Measurements from ENCODE around the gene RXFP4. TPM values are rescaled to one million over a fixed set of nuclear protein-coding genes. Genes with fewer than 3 reads are reported as not detected.
A peak's percentile ranks its signal among the peaks of the same experiment; 100 is the strongest.

RXFP4 gene
- total RNA-seq, 1 experiment from 2014 or later: not detected

GRCh38 chr1:155946633-155947219 is 5.3 kb downstream of the RXFP4 start:
- no peak overlapping the region for H2AK5ac ChIP-seq (ENCODE audit: insufficient read length, low read length)
- H3K27me3 ChIP-seq (ENCODE audit: insufficient read depth, low read length): no peaks in the 10 kb centered on the region
- no peak for TF ChIP-seq CTCF (conservative IDR thresholded peaks at IDR 0.05)
- DNase-seq: no peak
- H3K79me2 ChIP-seq (ENCODE audit: insufficient read depth, low read length): no peaks in the 10 kb centered on the region
- peaks cover 16 to 25% of the 10 kb centered on the region in 2 experiments for H3K4me1 Mint-ChIP-seq
- H3T11ph ChIP-seq (ENCODE audit: low read length): no peak overlapping the region
- H3K27me3 Mint-ChIP-seq (ENCODE audit: low read depth): no peaks in the 10 kb centered on the region; the same call in 1 of the 2 replicates
- no peak overlapping the region for H3K4me2 ChIP-seq (ENCODE audit: insufficient read depth, insufficient read length, low read length)
- H3K23me2 ChIP-seq (ENCODE audit: insufficient read length, low read depth, low read length, poor library complexity, severe bottlenecking): no peaks in the 10 kb centered on the region
- H3K18ac ChIP-seq (ENCODE audit: insufficient read length, low read depth, low read length): no peak overlapping the region
- H3K79me1 ChIP-seq (ENCODE audit: insufficient read depth, low read depth, low read length, poor library complexity, severe bottlenecking): no peaks in the 10 kb centered on the region
- H2BK20ac ChIP-seq (ENCODE audit: low read depth, low read length, poor library complexity, severe bottlenecking): no peak overlapping the region
- no peak overlapping the region for H2BK5ac ChIP-seq (ENCODE audit: insufficient read length, low read length)
- H3K4me1 ChIP-seq (ENCODE audit: insufficient read depth, low read length): no peaks in the 10 kb centered on the region
- H2BK120ac ChIP-seq (ENCODE audit: low read depth, low read length, poor library complexity, severe bottlenecking): no peak overlapping the region
- H3K9me3 Mint-ChIP-seq: no peaks in the 10 kb centered on the region
- no peaks in the 10 kb centered on the region for H3K9me3 ChIP-seq (ENCODE audit: control insufficient read depth, low read depth, low read length)
- H3K23ac ChIP-seq (ENCODE audit: insufficient read length, low read depth, low read length): no peak overlapping the region
- H4K5ac ChIP-seq (ENCODE audit: insufficient read length, low read depth, low read length): no peak overlapping the region
- WGBS (ENCODE audit: extremely low coverage, insufficient read length, low lambda C conversion rate): no CpG with 5 or more reads among the region's 8 CpGs
- no peak overlapping the region; a peak in 1 of 5 replicates for H3K4me3 Mint-ChIP-seq
- H3K56ac ChIP-seq (ENCODE audit: insufficient read length, low read depth, low read length): no peak overlapping the region
- H3K14ac ChIP-seq (ENCODE audit: insufficient read depth, low read length): no peak overlapping the region
- H2AFZ ChIP-seq (ENCODE audit: low read length): no peak overlapping the region
- H2BK12ac ChIP-seq (ENCODE audit: insufficient read length, low read depth, low read length): no peak overlapping the region
- H2BK15ac ChIP-seq (ENCODE audit: low read depth, low read length): no peak overlapping the region
- no peak overlapping the region for H4K91ac ChIP-seq (ENCODE audit: insufficient read length, low read depth, low read length)
- H4K20me1 ChIP-seq (ENCODE audit: control insufficient read depth, insufficient read depth, insufficient read length): no peaks in the 10 kb centered on the region
- no peak overlapping the region for H3K9ac ChIP-seq (ENCODE audit: extremely low read depth, insufficient read length, low read length)
- H3K27ac ChIP-seq (ENCODE audit: insufficient read length, low read depth, low read length): no peak overlapping the region
- no peak overlapping the region for H3K4ac ChIP-seq (ENCODE audit: low read depth, low read length)
- peaks cover 23 to 60% (median 37%) of the 10 kb centered on the region in 3 experiments; a peak in 6 of 7 replicates for H3K36me3 Mint-ChIP-seq (ENCODE audit: insufficient read depth in 1 of 3, low read depth in 3 of 3)
- H4K8ac ChIP-seq (replicated peaks; ENCODE audit: insufficient read length, low read depth, low read length): no peak overlapping the region
- H3K27ac Mint-ChIP-seq: peak overlapping the region in 2 of 3 experiments; percentile 62 to 65; a peak in 3 of 7 replicates
